GM23338 (cell line): Measurements from ENCODE around the gene FBN2. TPM values are rescaled to one million over a fixed set of nuclear protein-coding genes. Genes with fewer than 3 reads are reported as not detected.

Source experiments
- ATAC-seq: fragments of 200-7000 bp; cut with Tn5 transposase; 3 replicates; pipeline ENCODE4 v1.9.1; 2020
- DNase-seq: peaks from one replicate; pipeline ENCODE4 v3.0.0-alpha.2; 2015; ENCODE audit warnings: low spot score
- H2AFZ ChIP-seq: fragments of 200-600 bp; sonication (generic); 2 replicates; pipeline ENCODE4 v1.8.0; 2016; ENCODE audit warnings: antibody characterized with exemption, mild to moderate bottlenecking, moderate library complexity
- H3F3A ChIP-seq: fragments of 200-600 bp; sonication (generic); replicated peaks from 2 replicates; pipeline ENCODE4 v1.8.0; 2017; ENCODE audit warnings: antibody characterized with exemption, mixed run types, low read depth
- H3K27ac ChIP-seq: fragments of 200-600 bp; sonication (generic); 2 replicates; pipeline ENCODE4 v1.6.1; 2016; ENCODE audit warnings: low read depth
- H3K27me3 ChIP-seq: fragments of 200-600 bp; sonication (generic); 2 replicates; pipeline ENCODE4 v1.8.0; 2016; ENCODE audit warnings: mild to moderate bottlenecking, mixed run types, moderate library complexity; ENCODE audit not compliant: insufficient read depth
- H3K36me3 ChIP-seq: fragments of 200-600 bp; sonication (generic); 2 replicates; pipeline ENCODE4 v1.8.0; 2016; ENCODE audit warnings: mild to moderate bottlenecking; ENCODE audit not compliant: insufficient read depth
- H3K4me1 ChIP-seq: fragments of 200-600 bp; sonication (generic); 2 replicates; pipeline ENCODE4 v1.8.0; 2016; ENCODE audit warnings: mild to moderate bottlenecking, moderate library complexity; ENCODE audit not compliant: insufficient read depth
- H3K4me2 ChIP-seq: fragments of 200-600 bp; sonication (generic); 2 replicates; pipeline ENCODE4 v1.7.1; 2017; ENCODE audit warnings: mixed run types
- H3K4me3 ChIP-seq: fragments of 200-600 bp; sonication (generic); 2 replicates; pipeline ENCODE4 v1.6.1; 2016; ENCODE audit warnings: mixed run types
- H3K79me2 ChIP-seq: fragments of 200-600 bp; sonication (generic); replicated peaks from 2 replicates; pipeline ENCODE4 v1.8.0; 2017; ENCODE audit warnings: mild to moderate bottlenecking; ENCODE audit not compliant: insufficient read depth
- H3K9me2 ChIP-seq: fragments of 200-600 bp; sonication (generic); 2 replicates; pipeline ENCODE4 v1.8.0; 2017; ENCODE audit not compliant: insufficient read depth
- H4K20me1 ChIP-seq: fragments of 200-600 bp; sonication (generic); replicated peaks from 2 replicates; pipeline ENCODE4 v1.8.0; 2017; ENCODE audit warnings: mild to moderate bottlenecking; ENCODE audit not compliant: insufficient read depth
- H3K27ac Mint-ChIP-seq: 2 replicates; pipeline ENCODE4 v1.8.0; 2020; ENCODE audit warnings: inconsistent platforms, mild to moderate bottlenecking, moderate library complexity, mixed read lengths
- H3K27me3 Mint-ChIP-seq: 3 replicates; pipeline ENCODE4 v1.8.0; 2022; ENCODE audit warnings: low read depth, mild to moderate bottlenecking, moderate library complexity, mixed read lengths, inconsistent platforms; ENCODE audit not compliant: insufficient read depth, poor library complexity
- H3K36me3 Mint-ChIP-seq: 3 replicates; pipeline ENCODE4 v1.8.0; 2021; ENCODE audit warnings: low read depth, mild to moderate bottlenecking, inconsistent platforms, moderate library complexity, mixed read lengths
- H3K4me1 Mint-ChIP-seq: 3 replicates; pipeline ENCODE4 v1.8.0; 2020; ENCODE audit warnings: mild to moderate bottlenecking, inconsistent platforms, mixed read lengths
- H3K4me3 Mint-ChIP-seq: 3 replicates; pipeline ENCODE4 v1.8.0; 2021; ENCODE audit warnings: moderate library complexity, mild to moderate bottlenecking, inconsistent platforms, mixed read lengths
- H3K9me3 Mint-ChIP-seq: 3 replicates; pipeline ENCODE4 v1.8.0; 2020; ENCODE audit warnings: moderate library complexity, mild to moderate bottlenecking, inconsistent platforms, mixed read lengths
- CREB1 ChIP-seq: fragments of 250-450 bp; sonication (Bioruptor Pico); IDR thresholded peaks from 2 replicates; pipeline ENCODE4 v1.5.0; 2020; ENCODE audit warnings: low read depth, mild to moderate bottlenecking, moderate library complexity
- CTCF ChIP-seq, 2 experiments: fragments of 200-600 bp in 1 of 2; sonication (generic) in 1 of 2; conservative IDR thresholded peaks; 2 replicates each; pipeline versions ENCODE4 v1.5.1 to v1.6.1; 2016 to 2017; ENCODE audit warnings: antibody characterized with exemption in 2 of 2, low read depth in 2 of 2, mild to moderate bottlenecking in 2 of 2, moderate library complexity in 1 of 2
- ETS1 ChIP-seq: IDR thresholded peaks from 2 replicates; pipeline ENCODE4 v1.6.1; 2016; ENCODE audit warnings: antibody characterized with exemption
- EZH2 ChIP-seq: fragments of 200-600 bp; sonication (generic); IDR thresholded peaks from one replicate; pipeline ENCODE4 v1.8.0; 2017; ENCODE audit warnings: antibody characterized with exemption, mild to moderate bottlenecking, low read depth; ENCODE audit not compliant: unreplicated experiment
- REST ChIP-seq: IDR thresholded peaks from one replicate; pipeline ENCODE4 v1.6.1; 2018; ENCODE audit warnings: antibody characterized with exemption; ENCODE audit not compliant: unreplicated experiment
- STAT1 ChIP-seq: IDR thresholded peaks from one replicate; pipeline ENCODE4 v1.6.1; 2016; ENCODE audit warnings: antibody characterized with exemption; ENCODE audit not compliant: unreplicated experiment
- ZNF114 ChIP-seq: fragments of 250-450 bp; sonication (Bioruptor Pico); IDR thresholded peaks from 2 replicates; pipeline ENCODE4 v1.5.0; 2020; ENCODE audit warnings: mild to moderate bottlenecking, moderate library complexity
- ZNF331 ChIP-seq: fragments of 250-450 bp; sonication (Bioruptor Pico); IDR thresholded peaks from 2 replicates; pipeline ENCODE4 v1.5.0; 2020; ENCODE audit warnings: low read depth, mild to moderate bottlenecking, moderate library complexity
- polyA plus RNA-seq: library from polyadenylated mRNA; unstranded; fragments of >200 nt; fragmentation: Nextera tagmentation; extraction: Ambion mirVana; gene quantifications from 2 replicates; pipeline ENCODE4 v1.2.1, GENCODE V29; 2016
- total RNA-seq: library from RNA; depleted of rRNA; stranded (reverse); fragments of >200 nt; shearing (Covaris generic); gene quantifications from 2 replicates; pipeline ENCODE4 v1.2.3, GENCODE V29; 2014

Gene FBN2
- total and polyA plus RNA-seq, 2 experiments from 2014 or later = 2.6 to 13.6 TPM

GRCh38 chr5:128432913-128433440, 105.1 kb downstream of the FBN2 start (continued):
- no peak for TF ChIP-seq REST
- TF ChIP-seq ZNF114 (CRISPR knock-in tag) = no peak
- TF ChIP-seq ZNF331 = no peak
- TF ChIP-seq CREB1 (CRISPR knock-in tag) = no peak
- no peak for TF ChIP-seq EZH2
- TF ChIP-seq ETS1 = no peak
- TF ChIP-seq STAT1 = no peak

DNA sequence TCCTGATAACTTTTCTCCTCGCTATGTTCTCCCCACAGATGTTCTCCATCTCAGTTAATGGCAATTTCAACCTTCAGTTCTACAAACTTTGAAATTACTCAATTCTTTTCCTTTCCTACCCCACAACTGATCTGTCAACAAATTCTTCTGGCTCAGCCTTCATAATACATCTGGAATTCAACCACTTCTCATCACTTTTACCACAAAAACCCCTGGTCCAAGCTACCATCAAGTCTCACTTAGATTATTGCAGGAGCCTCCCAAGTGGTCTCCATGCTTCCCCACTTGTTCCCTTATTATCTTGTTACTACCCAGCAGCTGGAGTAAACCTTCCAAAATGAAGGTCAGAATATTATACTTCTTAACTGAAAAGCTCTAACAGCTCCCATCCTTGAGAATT, 110.1 kb downstream of the FBN2 start:
- H3K4me1 Mint-ChIP-seq = peaks cover 19% of the 10 kb centered on the region
- peaks cover 6% of the 10 kb centered on the region for H3K27me3 Mint-ChIP-seq
- Histone ChIP-seq H3K27ac (no peak overlapping the region), H3K27me3 (no peaks in the 10 kb centered on the region), H3K4me3 (no peak overlapping the region), H3K36me3 (no peaks in the 10 kb centered on the region), H3K79me2 (no peaks in the 10 kb centered on the region), H2AFZ (no peak overlapping the region), H4K20me1 (no peaks in the 10 kb centered on the region), H3K9me2 (peaks cover 8% of the 10 kb centered on the region; the same call in 1 of the 2 replicates), H3K4me1 (peaks cover 8% of the 10 kb centered on the region), H3K4me2 (no peak overlapping the region), H3F3A (no peaks in the 10 kb centered on the region)
- H3K9me3 Mint-ChIP-seq = no peaks in the 10 kb centered on the region
- no peak overlapping the region for H3K4me3 Mint-ChIP-seq
- H3K36me3 Mint-ChIP-seq = no peaks in the 10 kb centered on the region
- ATAC-seq (no peak), DNase-seq (no peak)
- no peak overlapping the region for H3K27ac Mint-ChIP-seq
- TF ChIP-seq CTCF (conservative IDR thresholded peaks at IDR 0.05; ENCODE audit: low read depth in 2 of 2) = no peak
- no peak for TF ChIP-seq ZNF331
- TF ChIP-seq STAT1 = no peak
- no peak for TF ChIP-seq ETS1
- no peak for TF ChIP-seq ZNF114 (CRISPR knock-in tag)
- TF ChIP-seq CREB1 (CRISPR knock-in tag) = no peak
- TF ChIP-seq REST = no peak
